ENCODE measurements around the gene FUT2.

The FUT2 gene

DNA sequence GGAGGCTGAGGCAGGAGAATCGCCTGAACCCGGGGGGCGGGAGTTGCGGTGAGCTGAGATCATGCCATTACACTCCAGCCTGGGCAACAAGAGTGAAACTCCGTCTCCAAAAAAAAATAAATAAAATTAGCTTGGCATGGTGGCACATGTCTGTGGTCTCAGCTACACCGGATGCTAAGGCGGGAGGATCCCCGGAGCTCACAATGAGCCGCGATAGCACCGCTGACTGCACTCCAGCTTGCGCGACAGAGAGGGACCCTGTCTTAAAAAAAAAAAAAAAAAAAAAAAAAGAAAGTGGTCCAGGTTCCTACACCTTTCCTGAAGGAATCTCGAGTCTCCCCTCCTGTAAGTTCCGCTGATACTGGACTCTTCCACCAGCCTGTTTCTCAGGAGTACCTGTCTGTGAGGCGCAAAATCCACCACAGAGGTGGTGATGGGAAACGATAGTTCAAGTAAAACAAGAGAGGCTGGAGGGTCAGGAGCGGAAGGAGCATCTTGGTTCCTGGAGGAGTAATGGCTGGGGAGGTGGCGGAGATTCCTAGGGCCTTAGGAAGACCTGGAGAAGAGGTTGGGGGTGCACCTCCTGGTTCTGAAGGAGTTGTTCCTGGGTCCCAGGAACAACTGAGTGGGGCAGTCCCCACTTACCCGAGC, 56.2 kb downstream of the FUT2 start:
- DNase-seq (ENCODE audit: low read depth), result no peak

DNA sequence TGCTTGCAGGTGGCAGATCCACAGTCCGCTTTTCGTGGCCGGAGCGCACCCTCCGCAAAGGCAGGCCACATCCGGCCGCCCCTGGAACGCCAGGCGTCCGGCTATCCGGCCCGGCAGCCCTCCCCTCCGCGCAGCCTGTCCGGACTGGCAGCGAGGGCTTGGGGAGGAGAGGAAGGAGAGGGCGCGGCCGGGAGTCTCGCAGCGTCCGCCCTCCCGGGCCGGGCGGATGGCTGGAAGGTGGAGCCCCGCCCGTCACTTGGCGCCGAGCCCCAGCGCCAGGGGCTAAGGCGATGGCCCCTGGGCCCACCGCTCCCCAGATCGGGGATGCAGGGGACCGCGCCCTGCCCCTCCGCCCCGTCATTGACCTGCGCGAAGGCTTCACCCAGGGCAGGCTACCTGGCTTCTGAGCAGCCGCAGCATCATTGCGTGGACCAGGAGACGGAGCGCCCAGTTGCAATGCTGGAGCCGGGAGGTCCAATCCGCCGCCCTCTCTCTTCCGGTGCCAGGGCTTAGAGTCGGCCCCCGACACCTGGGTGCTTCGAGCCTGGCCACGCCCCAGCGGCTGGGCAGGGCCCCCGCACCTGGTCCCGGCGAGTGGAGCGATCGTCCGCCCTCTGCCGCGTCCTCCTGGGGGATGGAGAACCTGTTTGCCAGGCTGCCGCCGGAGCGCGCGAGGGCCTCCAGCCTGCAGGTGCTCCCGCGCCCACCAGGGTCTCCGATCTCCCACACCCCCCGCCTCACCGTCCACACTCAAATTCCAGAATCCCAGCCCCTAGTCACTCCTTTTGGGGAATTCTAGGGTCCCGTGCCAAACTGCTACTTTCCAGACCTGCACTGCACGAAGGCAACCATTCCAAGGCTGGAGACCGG, 57.0 kb downstream of the FUT2 start, which contains the start of gene FUT1:
Gene FUT1 (minus strand): TSS at position 146 of the 870 bp plus-strand sequence. CDS start 1,360 bp downstream, outside the sequence.
- no peak for DNase-seq (ENCODE audit: low read depth)

DNA sequence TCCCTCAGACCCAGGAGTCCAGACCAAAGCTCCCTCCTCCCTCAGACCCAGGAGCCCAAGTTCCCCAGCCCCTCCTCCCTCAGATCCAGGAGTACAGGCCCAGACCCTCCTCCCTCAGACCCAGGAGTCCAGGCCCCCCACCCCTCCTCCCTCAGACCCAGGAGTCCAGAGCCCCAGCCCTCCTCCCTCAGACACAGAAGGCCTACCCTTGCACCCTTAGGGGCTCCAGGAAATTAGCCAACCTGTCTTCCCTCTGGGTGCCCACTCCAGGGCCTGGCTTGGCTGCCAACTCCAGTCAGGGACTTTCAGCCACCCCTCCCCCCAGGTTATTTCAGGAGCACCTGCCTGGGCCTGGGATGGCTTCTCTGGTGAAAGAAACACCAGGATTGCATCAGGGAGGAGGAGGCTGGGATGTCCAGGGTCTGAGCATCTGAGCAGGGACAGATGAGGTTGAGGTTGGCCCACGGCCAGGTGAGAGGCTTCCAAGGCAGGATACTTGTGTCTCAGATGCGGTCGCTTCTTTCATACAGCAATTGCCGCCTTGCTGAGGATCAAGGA, 59.4 kb downstream of the FUT2 start, which contains the start of gene FGF21:
Gene FGF21 (plus strand): TSS at position 441 of the 558 bp plus-strand sequence. CDS start 713 bp downstream, outside the sequence.
- DNase-seq (ENCODE audit: low read depth), result no peak

Data from activated T-cell treated with anti-CD3 and anti-CD28 coated beads for 1 hour (primary cell).